GM10847 (cell line): ENCODE results near the gene MYO1B.

Source experiments
- POLR2A ChIP-seq: IDR thresholded peaks from 2 replicates; pipeline ENCODE4 v1.6.1; 2011; ENCODE audit not compliant: insufficient read length; ENCODE audit errors: extremely low read depth

Gene MYO1B

GRCh38 chr2:191314697-191315364, 69.6 kb downstream of the MYO1B start:
- TF ChIP-seq POLR2A, result no peak

- no peak for TF ChIP-seq POLR2A
These were observed 70.2 kb downstream of the MYO1B start for GRCh38 chr2:191315365-191315752.

- no peak for TF ChIP-seq POLR2A
These were observed 71.2 kb downstream of the MYO1B start for GRCh38 chr2:191316246-191316994.

- TF ChIP-seq POLR2A, result no peak
These were observed 73.0 kb downstream of the MYO1B start for GRCh38 chr2:191318037-191318728.

GRCh38 chr2:191318729-191319078, 73.5 kb downstream of the MYO1B start:
- no peak for TF ChIP-seq POLR2A

- TF ChIP-seq POLR2A, result no peak
These were observed 74.0 kb downstream of the MYO1B start for GRCh38 chr2:191319186-191319585.

- no peak for TF ChIP-seq POLR2A
These were observed 75.7 kb downstream of the MYO1B start for GRCh38 chr2:191320881-191321280.

GRCh38 chr2:191321861-191322662, 76.9 kb downstream of the MYO1B start:
- TF ChIP-seq POLR2A, result no peak

- no peak for TF ChIP-seq POLR2A
These were observed 77.8 kb downstream of the MYO1B start for GRCh38 chr2:191322828-191323506.

- TF ChIP-seq POLR2A, result no peak
These were observed 80.6 kb downstream of the MYO1B start for GRCh38 chr2:191325651-191326365.

GRCh38 chr2:191327484-191327883, 82.3 kb downstream of the MYO1B start:
- no peak for TF ChIP-seq POLR2A

- no peak for TF ChIP-seq POLR2A
These were observed 83.1 kb downstream of the MYO1B start for GRCh38 chr2:191328150-191328809.

- no peak for TF ChIP-seq POLR2A
These were observed 84.6 kb downstream of the MYO1B start for GRCh38 chr2:191329841-191330240.

- TF ChIP-seq POLR2A, result no peak
These were observed 88.7 kb downstream of the MYO1B start for GRCh38 chr2:191333911-191334357.
